LNCaP clone FGC (cell line): ENCODE measurements around the gene ABCA7.
"Not testable (repeated sequence)": the region's sequence is repeated elsewhere in the genome, so short reads cannot be mapped to it uniquely, and the experiment has no call there.

Experiments
- DNase-seq: peaks from one replicate; pipeline ENCODE4 v3.0.0-alpha.2; 2011; ENCODE audit warnings: low read depth
- H3K4me3 ChIP-seq: 2 replicates; pipeline ENCODE4 v1.5.1; 2011; ENCODE audit warnings: mild to moderate bottlenecking, low read depth, low read length, control low read depth
- TF ChIP-seq, protein P1 (sequence below): IDR thresholded peaks from 2 replicates; pipeline ENCODE4 v1.5.1; 2012; ENCODE audit warnings: mild to moderate bottlenecking; ENCODE audit not compliant: control insufficient read depth, insufficient read depth; ENCODE audit errors: extremely low read depth

The ABCA7 gene

DNA sequence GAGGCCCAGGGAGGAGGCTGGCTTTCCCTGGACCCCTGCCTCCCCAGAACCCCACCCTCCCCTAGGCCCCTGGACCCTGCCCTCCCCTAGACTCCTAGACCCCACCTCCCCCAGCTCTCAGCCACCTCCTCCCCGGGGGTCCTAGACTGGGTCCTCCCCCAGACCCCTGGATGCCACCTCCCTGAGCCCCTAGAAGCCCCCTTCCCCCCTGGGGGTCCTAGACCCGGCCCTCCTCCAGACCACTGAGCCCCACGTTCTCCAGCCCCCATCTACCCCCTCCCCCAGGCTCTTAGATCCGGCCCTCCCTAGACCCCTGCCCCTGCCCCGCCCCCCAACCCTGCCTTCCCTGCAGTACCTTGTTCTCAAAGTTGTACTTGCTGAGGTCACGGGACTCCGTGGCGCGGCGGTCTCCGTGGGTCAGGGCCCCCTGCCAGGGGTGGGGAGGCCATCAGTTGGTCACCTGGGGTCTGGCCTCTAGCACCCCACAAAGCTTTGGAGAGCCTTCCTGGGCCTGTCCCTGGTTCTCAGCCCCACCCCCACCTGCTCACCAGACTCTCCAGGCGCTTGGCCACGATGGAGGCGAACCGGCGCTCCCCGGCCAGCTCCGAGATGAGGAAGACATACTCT lies 71.8 kb downstream of the ABCA7 start:
- DNase-seq, result no peak
- H3K4me3 ChIP-seq, result peak overlapping the region; percentile 48
- TF ChIP-seq, protein P1, sequence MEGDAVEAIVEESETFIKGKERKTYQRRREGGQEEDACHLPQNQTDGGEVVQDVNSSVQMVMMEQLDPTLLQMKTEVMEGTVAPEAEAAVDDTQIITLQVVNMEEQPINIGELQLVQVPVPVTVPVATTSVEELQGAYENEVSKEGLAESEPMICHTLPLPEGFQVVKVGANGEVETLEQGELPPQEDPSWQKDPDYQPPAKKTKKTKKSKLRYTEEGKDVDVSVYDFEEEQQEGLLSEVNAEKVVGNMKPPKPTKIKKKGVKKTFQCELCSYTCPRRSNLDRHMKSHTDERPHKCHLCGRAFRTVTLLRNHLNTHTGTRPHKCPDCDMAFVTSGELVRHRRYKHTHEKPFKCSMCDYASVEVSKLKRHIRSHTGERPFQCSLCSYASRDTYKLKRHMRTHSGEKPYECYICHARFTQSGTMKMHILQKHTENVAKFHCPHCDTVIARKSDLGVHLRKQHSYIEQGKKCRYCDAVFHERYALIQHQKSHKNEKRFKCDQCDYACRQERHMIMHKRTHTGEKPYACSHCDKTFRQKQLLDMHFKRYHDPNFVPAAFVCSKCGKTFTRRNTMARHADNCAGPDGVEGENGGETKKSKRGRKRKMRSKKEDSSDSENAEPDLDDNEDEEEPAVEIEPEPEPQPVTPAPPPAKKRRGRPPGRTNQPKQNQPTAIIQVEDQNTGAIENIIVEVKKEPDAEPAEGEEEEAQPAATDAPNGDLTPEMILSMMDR, result no peak

DNA sequence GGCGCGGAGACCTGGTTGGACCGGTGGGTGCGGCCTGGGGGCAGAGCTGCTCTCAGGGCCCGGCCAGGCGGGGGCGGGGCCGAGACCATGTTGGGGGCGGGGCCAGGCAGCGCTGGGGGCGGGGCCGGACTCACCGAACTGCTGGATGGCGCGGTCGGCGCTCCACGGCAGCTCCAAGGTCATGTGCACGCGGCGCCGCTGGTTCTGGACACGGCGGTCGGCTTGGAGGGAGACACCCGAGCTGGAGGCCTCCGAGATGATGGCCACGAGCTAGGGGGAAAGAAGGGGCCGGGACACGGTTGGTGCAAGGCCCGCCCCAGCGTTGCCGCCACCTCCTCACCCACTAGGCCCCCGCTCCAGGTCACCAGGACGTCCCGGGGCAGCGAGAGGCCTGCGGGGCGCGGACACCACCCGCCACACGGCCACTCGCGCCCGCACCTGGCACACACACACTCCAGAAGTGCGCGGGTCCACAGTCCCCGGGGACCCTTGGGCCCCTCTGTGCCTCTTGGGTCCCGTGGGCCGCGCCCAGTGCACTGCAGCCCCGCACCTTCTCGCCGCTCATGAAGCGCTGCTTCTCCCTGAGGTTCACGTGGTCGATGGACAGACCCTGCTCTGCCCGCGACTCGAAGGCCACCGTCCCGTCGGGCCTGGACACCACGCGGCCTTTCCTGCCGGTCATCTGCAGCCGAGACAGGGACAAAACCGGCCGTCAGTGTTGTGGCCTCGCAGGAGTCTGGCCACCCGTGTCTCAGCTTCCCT lies 72.5 kb downstream of the ABCA7 start:
- H3K4me3 ChIP-seq, result peak overlapping the region; percentile 48
- TF ChIP-seq, protein P1, result no peak
- DNase-seq, result peak; percentile 82

DNA sequence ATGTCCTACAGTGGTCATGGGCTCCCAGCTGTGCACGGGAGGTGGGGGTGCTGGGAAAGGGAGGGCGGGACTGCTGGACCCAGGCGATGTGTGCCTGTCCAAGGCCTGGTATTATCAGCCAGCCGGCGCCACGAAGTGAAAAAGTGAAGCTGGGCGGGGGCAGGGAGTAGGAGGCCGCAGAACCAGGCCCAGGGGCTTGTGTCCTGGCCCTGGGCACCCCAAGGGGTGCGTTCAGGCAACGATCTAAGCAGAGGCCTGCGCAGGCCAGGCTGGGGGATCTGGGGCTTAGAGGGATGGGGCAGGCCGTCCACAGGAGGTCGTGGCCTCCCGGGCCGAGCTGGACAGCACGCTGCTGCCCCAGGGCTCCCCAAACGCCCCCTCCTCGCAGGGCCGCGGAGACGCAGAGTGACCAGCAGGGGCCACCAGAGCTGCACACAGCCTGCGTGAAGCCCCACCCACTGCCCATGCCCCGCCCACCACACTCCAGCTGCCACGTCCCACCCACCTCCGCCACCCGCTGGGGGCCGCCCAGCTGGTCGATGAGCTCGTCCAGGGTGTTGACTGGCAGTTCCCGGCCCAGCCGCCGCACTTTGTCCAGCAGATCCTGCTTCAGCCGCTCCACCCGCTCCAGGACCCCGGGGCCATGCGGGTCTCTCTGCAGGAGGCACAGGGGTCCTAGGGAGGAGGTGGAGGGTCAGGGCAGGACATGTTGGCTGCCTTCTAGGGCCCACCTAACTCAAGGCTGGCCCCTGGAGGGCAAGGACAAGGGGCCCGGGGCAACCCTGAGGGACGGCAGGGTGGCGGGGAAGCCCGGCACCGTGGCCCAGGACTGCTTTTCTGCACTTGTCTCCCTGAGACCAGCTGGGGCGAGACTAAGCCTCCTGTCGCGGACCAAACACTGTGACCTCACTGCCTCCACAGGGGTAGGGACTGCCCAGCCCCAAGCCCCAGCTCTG lies 73.4 kb downstream of the ABCA7 start:
- TF ChIP-seq, protein P1, result peak; percentile 81
- DNase-seq, result peak; percentile 67
- H3K4me3 ChIP-seq, result no peak overlapping the region

DNA sequence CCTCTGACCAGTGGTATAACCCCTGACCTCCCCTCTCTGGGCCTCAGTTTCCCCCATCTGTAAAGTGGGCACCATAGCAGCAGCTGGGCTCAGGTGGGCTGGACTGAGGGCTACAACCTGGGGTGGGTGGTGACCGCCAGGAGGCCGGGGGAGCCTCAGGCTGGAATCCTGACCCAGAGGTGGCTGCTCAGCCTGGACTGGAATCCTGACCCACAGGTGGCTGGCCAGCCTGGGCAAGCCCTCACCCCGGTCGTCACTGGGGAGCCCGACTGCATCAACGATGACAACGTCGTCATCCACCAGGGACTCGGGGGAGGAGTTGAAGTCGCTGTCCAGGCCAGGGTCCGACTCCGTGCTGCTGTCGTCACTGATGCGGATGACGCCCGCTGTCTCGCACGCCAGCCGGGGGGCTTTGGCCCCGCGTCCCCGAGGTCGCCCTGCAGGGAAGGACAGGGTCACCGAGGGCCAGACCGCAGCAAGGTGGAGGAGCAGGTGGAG lies 74.1 kb downstream of the ABCA7 start:
- TF ChIP-seq, protein P1, result no peak
- no peak overlapping the region for H3K4me3 ChIP-seq
- DNase-seq, result no peak

DNA sequence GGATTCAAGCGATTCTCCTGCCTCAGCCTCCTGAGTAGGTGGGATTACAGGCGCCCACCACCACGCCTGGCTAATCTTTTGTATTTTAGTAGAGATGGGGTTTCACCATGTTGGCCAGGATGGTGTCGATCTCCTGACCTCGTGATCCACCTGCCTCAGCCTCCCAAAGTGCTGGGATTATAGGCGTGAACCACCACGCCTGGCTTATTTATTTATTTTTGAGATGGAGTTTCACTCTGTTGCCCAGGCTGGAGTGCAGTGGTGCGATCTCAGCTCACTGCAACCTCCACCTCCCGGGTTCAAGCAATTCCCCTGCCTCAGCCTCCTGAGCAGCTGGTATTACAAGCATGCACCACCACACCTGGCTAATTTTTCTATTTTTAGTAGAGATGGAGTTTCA lies 74.8 kb downstream of the ABCA7 start:
- not testable (repeated sequence) for H3K4me3 ChIP-seq, DNase-seq
